GM19043 (cell line): Measurements from ENCODE around the gene PGA4.
"Not testable (repeated sequence)": the region's sequence is repeated elsewhere in the genome, so short reads cannot be mapped to it uniquely, and the experiment has no call there.

Experiments
- ATAC-seq: cut with Tn5 transposase; IDR thresholded peaks from one replicate; pipeline ENCODE4 v1.9.1; 2021; ENCODE audit warnings: low read depth; ENCODE audit not compliant: unreplicated experiment

The PGA4 gene

GRCh38 chr11:61203873-61204272 is 18.3 kb upstream of the PGA4 start:
- ATAC-seq = not testable (repeated sequence)

GRCh38 chr11:61204502-61205059 is 17.6 kb upstream of the PGA4 start:
- ATAC-seq = not testable (repeated sequence)

- ATAC-seq = not testable (repeated sequence)
Observed at GRCh38 chr11:61207636-61208310, 14.4 kb upstream of the PGA4 start.

- ATAC-seq = not testable (repeated sequence)
Observed at GRCh38 chr11:61210629-61211028, 11.5 kb upstream of the PGA4 start.

GRCh38 chr11:61211327-61211952 is 10.7 kb upstream of the PGA4 start:
- not testable (repeated sequence) for ATAC-seq

GRCh38 chr11:61212202-61212601 is 9.9 kb upstream of the PGA4 start:
- ATAC-seq = not testable (repeated sequence)

- not testable (repeated sequence) for ATAC-seq
Observed at GRCh38 chr11:61213711-61214324, 8.3 kb upstream of the PGA4 start.

- ATAC-seq = not testable (repeated sequence)
Observed at GRCh38 chr11:61218306-61218705, 3.8 kb upstream of the PGA4 start.

GRCh38 chr11:61219016-61219415 is 3.1 kb upstream of the PGA4 start:
- not testable (repeated sequence) for ATAC-seq

- ATAC-seq = not testable (repeated sequence)
Observed at GRCh38 chr11:61222692-61223091, 545 bp downstream of the PGA4 start.

- not testable (repeated sequence) for ATAC-seq
Observed at GRCh38 chr11:61226457-61227137, 4.5 kb downstream of the PGA4 start.

- ATAC-seq = not testable (repeated sequence)
Observed at GRCh38 chr11:61229458-61229857, 7.3 kb downstream of the PGA4 start.

GRCh38 chr11:61231033-61231432 is 8.9 kb downstream of the PGA4 start:
- not testable (repeated sequence) for ATAC-seq

- not testable (repeated sequence) for ATAC-seq
Observed at GRCh38 chr11:61231585-61231984, 9.4 kb downstream of the PGA4 start.

GRCh38 chr11:61232548-61233145 is 10.5 kb downstream of the PGA4 start:
- not testable (repeated sequence) for ATAC-seq

GRCh38 chr11:61237130-61237529 is 15.0 kb downstream of the PGA4 start:
- ATAC-seq = not testable (repeated sequence)

GRCh38 chr11:61240288-61240687 is 18.1 kb downstream of the PGA4 start:
- ATAC-seq = not testable (repeated sequence)

- not testable (repeated sequence) for ATAC-seq
Observed at GRCh38 chr11:61240875-61241274, 18.7 kb downstream of the PGA4 start, which contains the start of gene PGA5. TSS of gene PGA5 (plus strand) at chr11:61241175. CDS start at chr11:61241227, 52 bp downstream.

- not testable (repeated sequence) for ATAC-seq
Observed at GRCh38 chr11:61241526-61241925, 19.4 kb downstream of the PGA4 start.

GRCh38 chr11:61245284-61245964 is 23.3 kb downstream of the PGA4 start:
- not testable (repeated sequence) for ATAC-seq
